HepG2 (cell line): Measurements from ENCODE around the gene GLRX5.

Source experiments
- IKZF1 ChIP-seq: fragments of 450-650 bp; IDR thresholded peaks from 2 replicates; pipeline ENCODE4 v1.7.1; 2016
- ZBTB7A ChIP-seq: sonication (generic); formaldehyde crosslinking; IDR thresholded peaks from 2 replicates; pipeline ENCODE4 v1.8.0; 2022; ENCODE audit warnings: mild to moderate bottlenecking, missing genetic modification reagents
- ZNF83 ChIP-seq: sonication (generic); formaldehyde crosslinking; IDR thresholded peaks from 2 replicates; pipeline ENCODE4 v1.4.0; 2020; ENCODE audit warnings: missing genetic modification reagents, mild to moderate bottlenecking, borderline replicate concordance

- TF ChIP-seq ZBTB7A (CRISPR knock-in tag) (no peak), IKZF1 (no peak), ZNF83 (no peak)
Measured at GRCh38 chr14:95535226-95536021, 574 bp downstream of the GLRX5 start.
